HG02642 (cell line): ENCODE measurements around the gene HUS1B.
"Not testable (repeated sequence)": the region's sequence is repeated elsewhere in the genome, so short reads cannot be mapped to it uniquely, and the experiment has no call there.

Source experiments
- ATAC-seq: cut with Tn5 transposase; IDR thresholded peaks from one replicate; pipeline ENCODE4 v1.9.1; 2021; ENCODE audit warnings: mild to moderate bottlenecking; ENCODE audit not compliant: unreplicated experiment, poor library complexity

Gene HUS1B

GRCh38 chr6:656460-657252 lies at the start of gene HUS1B:
HUS1B (minus strand) TSS chr6:657100; CDS start chr6:656944, 156 bp downstream.
- ATAC-seq, result no peak

- ATAC-seq, result no peak
Observed at GRCh38 chr6:706146-706545, 49.2 kb upstream of the HUS1B start.

- ATAC-seq, result no peak
Observed at GRCh38 chr6:705047-705446, 48.1 kb upstream of the HUS1B start.

GRCh38 chr6:704046-704445 lies 47.1 kb upstream of the HUS1B start:
- ATAC-seq, result no peak

GRCh38 chr6:703552-703951 lies 46.7 kb upstream of the HUS1B start:
- no peak for ATAC-seq

- no peak for ATAC-seq
Observed at GRCh38 chr6:701700-702479, 45.0 kb upstream of the HUS1B start.

GRCh38 chr6:701215-701614 lies 44.3 kb upstream of the HUS1B start:
- no peak for ATAC-seq

- ATAC-seq, result no peak
Observed at GRCh38 chr6:700490-700889, 43.6 kb upstream of the HUS1B start.

GRCh38 chr6:699319-699718 lies 42.4 kb upstream of the HUS1B start:
- no peak for ATAC-seq

- ATAC-seq, result not testable (repeated sequence)
Observed at GRCh38 chr6:694431-695126, 37.7 kb upstream of the HUS1B start.

GRCh38 chr6:693723-694009 lies 36.8 kb upstream of the HUS1B start:
- no peak for ATAC-seq

- ATAC-seq, result peak; percentile 92
Observed at GRCh38 chr6:692858-693722, 36.2 kb upstream of the HUS1B start, which contains the start of gene EXOC2. EXOC2 (minus strand) TSS chr6:693139; CDS start chr6:637818, 55,321 bp downstream.

- peak; percentile 83 for ATAC-seq
Observed at GRCh38 chr6:692356-692851, 35.5 kb upstream of the HUS1B start.

- ATAC-seq, result no peak
Observed at GRCh38 chr6:689223-689622, 32.3 kb upstream of the HUS1B start.

GRCh38 chr6:686497-686896 lies 29.6 kb upstream of the HUS1B start:
- no peak for ATAC-seq

GRCh38 chr6:684831-685636 lies 28.1 kb upstream of the HUS1B start:
- ATAC-seq, result peak; percentile 77

GRCh38 chr6:683742-684440 lies 27.0 kb upstream of the HUS1B start:
- no peak for ATAC-seq

GRCh38 chr6:680666-681340 lies 23.9 kb upstream of the HUS1B start:
- ATAC-seq, result no peak
